ENCODE results near the gene FMO2.
"Not testable (repeated sequence)": the region's sequence is repeated elsewhere in the genome, so short reads cannot be mapped to it uniquely, and the experiment has no call there.

The FMO2 gene

DNA sequence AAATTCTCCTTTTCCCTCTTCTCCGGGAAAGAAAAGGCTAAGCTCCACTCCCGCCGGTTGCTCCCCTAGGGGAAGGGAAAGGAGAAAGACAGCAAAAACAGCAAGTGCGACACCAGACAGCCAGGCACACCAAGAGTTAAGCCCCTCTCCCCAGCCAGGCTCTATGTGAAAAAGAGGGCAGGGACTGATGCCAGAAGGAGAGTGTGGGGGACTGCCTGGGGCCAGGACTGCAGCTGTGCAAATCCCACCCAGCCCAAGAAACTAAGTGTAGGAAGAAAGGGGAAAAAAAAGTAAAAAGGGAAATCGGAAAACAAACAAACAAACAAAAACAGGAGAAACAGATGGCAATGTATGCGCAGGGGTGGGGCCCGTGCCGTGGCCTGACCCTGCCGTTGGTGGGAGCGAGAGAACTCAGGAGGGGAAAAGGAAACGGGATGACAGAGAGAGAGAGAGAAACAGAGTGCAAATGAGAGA, 35.5 kb downstream of the FMO2 start:
- no peak for ATAC-seq

DNA sequence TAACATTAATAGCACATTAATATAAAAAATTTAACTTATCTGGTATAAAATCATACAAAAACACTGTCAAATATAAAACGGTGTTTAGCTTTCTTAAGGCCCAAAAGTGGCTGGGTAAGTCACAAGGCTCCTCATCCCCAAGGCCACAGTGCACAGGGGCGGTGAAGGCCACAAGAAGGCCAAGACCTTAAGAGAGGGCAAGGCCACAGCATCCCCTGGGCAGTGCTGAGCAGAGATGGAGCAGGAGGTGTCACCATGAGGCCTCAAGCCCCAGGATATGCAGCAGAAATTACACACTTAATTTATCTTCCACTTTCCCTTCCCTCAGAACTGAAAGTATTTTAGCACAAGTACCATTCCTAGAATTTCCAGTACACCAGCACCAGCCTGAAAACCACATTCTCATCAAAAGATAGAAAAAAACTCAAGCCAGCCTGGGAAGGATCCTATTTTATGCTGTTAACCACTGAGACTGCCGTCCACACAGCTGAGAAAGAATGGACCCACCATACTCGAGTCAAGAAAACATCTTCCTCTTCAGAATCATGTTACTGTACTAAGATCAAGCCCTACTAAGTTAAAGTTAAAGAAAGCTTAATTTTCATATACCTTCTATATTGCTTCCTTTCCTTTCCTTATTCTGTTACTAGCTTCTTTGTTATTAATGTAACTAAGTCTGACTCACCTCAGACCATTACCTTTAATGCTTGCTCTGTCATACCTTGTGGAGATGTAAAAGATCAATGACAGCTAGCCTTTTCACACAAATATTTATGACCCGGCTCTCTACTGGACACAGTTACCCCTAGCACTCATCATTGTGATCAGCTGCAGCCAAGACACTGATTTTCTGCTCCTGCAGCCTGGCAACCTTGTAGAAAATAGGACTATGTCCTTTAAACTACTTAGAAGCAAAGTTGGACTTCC, 36.8 kb downstream of the FMO2 start:
- no peak for ATAC-seq

DNA sequence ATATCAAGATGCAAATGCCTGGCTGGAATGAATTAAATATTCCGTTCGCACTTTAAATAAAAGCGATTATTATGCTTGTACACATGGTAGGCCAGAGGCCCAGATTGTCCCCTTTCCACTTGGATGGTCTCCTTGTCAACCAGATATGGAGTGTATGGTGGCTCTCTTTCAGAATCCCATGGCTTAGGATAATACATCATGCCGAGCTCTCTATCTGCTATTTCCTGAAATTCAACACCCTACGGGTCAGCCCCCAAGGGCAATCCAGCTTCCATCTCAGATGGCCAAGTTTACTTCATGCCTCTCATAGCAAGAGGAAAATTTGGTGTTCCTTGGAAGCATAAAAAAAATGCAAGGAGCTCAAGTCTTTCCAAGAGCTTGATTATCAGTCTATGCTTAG, 37.8 kb downstream of the FMO2 start:
- no peak for ATAC-seq

DNA sequence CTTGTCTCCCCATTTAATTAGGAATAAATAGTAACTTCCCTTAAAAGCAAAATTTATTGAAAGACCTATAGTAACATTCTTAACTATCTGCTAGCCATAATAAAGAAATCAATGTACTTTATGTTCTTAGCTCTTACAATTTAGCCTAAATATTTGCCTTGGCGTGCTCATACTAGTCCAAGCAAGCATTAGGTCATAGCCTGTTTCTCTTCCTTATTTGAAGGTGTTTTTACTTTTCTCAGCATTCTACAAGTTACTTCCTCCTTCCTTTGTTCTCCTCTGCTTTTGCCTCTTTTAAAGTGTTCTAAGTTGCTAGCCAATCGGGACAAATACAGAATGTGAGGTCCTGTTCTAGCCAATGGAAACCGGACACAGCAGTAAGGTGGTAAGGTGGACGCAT, 39.2 kb downstream of the FMO2 start:
- ATAC-seq, result not testable (repeated sequence)

DNA sequence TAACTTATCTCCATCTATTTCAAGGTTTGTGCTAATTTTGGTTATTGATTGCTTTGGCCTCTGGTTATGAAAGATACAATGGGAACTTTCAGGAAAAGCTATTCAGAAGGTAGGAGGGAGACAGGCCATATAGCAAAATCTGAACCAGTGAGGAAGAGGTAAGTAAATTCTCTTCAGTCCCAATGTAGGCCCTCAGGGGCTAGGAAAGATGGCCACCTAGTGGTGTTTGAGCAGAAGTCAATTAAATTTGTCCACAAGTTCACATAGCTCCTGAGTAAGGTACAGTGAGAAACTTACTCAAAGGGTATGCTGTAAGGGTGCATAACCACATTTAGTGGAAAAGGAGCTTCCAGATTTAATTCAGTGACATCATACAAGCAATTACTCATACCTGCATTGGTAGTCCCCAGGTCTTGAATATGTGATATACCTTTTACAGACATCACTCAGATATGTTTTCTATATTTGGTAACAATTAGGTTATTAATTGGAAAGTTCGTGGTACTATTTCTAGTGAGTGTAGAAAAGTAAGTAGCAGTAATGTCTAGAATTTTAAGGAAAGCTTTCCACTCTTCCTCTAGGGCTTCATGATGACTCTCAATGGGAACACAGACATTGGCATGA, 41.8 kb downstream of the FMO2 start:
- ATAC-seq, result no peak

DNA sequence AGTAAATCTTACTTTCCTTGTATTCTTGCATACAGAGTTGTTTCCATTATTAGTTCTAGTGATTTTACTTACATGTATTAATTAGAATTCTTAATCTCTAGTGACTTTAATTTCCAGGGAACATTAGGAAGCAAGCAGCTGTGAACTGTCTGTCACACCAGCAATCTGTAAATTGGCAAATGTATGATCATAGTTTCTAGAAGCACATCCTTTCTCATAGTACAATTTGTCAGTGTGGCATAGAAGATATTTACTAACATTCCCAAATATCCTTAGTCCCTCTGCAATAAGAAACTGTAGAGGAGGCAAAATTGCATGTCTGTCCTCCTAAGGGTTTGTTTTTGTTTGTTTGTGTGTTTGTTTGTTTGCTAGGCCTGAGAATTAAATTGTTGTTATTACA, 46.2 kb downstream of the FMO2 start:
- no peak for ATAC-seq

DNA sequence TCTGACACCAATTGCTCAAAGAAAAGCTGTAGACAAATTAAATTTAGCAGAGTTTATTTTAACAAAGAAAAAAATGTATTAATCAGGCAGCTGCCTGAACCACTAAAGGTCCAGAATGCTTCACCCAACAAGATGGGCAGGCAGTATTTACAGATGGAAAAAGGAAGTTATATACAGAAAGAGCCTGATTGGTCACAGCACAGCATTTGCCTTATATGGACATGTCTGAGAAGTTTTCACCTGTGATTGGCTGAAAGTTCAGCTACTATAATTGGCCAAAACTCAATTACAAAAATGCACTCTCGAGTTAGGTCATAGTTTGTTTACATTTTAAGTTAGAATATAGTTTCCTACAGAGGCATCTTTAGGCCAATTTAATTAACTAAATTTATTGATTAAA, 48.1 kb downstream of the FMO2 start:
- no peak for ATAC-seq

DNA sequence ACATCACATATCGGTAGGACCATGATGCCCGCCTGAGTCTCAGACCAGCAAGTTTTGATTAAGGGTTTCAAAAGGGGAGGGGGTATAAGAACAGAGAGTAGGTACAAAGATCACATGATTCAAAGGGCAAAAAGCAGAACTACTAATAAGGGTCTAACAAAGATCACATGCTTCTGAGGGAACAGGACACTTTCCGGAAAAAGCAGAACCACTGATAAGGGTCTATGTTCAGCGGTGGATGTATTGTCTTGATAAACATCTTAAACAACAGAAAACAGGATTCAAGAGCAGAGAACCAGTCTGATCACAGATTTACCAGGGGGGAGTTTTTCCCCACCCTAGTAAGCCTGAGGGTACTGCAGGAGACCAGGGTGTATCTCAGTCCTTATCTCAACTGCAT, 51.1 kb downstream of the FMO2 start:
- ATAC-seq, result not testable (repeated sequence)

DNA sequence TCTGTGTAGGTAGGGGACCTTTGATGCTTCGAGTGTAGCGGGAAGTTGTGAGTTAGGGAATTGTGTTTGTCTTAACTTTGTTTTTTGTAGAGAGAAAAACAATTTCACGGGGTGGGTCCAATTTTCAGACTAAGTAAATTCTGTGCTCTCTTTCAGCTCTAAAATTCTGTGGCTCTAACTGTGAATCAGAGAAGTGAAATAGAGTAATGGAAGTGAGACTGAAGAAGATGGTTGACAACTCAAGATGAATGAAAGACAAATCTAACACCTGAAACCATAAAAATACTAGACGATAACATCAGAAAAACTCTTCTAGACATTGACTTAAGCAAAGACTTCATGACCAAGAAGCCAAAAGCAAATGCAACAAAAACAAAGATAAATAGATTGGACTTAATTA, 58.8 kb downstream of the FMO2 start:
- ATAC-seq, result no peak

DNA sequence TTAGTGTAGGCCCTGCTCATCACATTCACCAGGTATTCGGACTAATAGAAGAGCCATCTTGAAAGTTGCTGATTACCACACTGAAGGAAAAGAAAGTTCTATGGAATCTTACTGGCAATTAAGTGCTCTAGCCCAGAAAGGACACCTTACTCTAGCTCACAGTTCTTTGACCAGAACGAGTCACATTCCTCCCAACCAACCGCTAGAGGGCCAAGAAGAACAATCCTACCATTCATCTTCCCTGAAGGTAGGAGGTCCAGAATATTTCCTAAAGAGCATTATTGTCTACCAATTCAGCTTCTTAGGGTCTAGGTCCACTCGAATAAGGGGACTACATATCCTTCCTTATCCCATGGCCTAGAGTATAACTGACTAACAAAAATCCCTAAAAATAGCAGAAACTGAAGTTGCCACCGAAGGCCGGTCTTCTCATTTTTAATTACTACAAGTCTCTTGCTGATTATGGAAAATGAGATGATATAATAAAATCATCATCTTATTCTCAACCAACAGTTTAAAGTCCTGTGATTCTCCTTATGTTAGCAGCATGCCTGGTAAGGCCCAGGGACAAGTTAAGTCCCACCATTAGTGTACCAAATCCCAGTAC, 60.5 kb downstream of the FMO2 start:
- no peak for ATAC-seq

DNA sequence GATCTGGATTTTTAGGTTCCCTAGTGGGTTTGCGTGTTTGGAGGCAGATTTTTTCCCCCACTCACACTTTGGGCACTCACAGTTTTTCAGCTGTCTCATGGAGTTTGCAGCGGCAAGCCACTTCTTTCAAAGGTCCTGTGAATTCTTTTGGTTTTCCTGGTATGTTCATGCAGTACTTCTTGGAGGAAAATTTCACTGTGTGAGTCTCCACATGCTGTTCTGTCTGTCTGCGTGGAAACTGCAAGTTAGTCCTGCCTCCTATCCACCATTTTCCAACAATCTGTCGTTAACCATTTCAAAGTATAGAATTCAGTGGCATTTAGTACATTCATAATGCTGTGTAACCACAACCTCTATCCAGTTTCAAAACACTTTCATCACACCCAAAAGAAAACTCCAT, 62.4 kb downstream of the FMO2 start:
- no peak for ATAC-seq

DNA sequence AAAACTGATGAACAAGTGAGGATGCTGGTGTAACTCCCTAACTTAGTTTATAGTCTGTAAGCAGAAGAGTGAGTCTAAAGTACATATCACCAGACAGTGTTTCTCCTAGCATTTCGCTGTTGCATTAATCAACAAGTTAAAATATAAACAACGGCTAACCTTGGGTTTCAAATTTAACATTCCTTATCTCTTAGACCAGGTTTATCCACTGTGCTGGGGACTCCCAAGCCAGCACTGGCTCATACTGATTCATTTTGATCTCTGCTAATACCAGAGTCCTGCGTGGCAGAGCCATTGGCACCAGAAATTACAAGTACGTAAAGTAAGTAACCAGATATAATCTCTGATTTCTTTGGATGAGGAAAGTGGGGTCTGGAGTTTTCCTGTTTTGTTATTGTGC, 63.2 kb downstream of the FMO2 start, which contains the start of gene FMO1:
TSS of gene FMO1 (plus strand) at position 193 of the 400 bp plus-strand sequence. CDS start 9,594 bp downstream, outside the sequence.
- no peak for ATAC-seq

DNA sequence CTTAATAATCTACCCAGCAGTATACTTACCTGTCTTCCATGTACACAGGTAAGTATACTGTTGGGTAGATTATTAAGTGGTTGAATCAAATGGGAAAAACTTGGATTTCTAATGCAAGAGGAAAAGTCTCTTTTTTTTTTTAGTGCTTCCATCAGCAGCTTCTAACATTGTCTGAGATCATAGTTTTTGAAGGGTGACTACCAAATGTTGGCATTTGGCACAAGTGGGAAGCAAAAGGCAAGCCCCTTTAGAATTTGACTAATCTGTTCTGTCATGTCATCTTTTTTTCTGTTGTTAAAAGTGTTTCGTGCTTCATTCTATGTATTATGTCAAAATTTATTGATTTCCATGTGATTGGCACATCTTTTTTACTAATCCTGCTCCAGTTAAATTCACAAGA, 63.7 kb downstream of the FMO2 start:
- no peak for ATAC-seq

DNA sequence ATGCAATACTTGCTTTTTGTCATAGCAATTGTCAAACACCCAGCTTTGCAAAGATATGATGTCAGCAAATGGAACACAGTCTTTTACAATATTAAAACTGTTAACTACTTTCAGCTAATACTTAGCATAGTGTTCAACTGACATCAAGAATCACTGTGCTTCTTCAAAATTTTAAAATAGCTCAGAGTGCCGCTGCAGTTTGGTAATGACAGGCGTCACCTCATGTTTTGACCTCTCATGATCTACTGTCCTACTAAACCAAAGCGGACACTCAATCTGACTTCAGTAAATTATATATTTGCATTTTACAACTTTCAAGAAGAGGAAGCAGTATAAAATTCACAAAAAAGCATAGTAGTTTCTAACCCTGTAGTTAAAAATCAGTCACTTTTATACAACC, 65.2 kb downstream of the FMO2 start:
- ATAC-seq, result no peak

DNA sequence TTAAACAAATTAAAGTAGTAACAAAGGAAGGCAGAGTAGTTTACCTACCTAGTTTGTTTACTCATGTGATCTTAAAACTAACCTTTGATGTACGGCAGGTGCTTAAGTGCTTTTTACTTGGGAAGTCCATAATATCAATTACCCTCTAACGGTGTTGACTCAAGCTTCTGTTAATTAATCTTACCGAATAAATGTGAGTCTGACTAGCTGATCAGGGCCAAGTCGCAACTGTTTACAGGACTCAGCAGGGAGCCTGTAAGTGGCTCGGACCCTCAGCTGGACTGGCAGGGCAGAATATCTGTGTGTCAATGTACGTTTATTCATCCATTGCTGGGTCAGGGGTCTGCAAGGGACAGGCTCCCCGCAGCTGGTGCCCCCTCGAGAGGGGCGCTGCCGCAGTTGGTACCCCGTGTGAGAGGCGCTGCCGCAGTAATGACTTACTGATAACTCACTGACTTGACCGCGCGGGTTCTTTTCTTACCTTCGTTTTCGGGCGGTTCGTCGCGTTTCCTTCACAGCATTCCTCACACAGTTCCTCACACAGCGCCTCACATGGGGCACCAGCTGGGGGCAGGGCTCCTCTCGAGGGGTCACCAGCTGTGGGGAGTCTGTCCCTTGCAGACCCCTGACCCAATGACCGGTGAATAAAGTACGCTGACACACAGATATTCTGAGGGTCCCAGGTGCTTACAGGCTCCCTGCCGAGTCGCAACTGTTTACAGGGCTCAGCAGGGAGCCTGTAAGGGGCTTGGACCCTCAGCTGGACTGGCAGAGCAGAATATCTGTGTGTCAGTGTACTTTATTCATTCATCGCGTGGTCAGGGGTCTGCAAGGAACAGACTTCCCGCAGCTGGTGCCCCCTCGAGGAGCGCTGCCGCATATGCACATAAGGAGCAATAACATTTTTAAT, 66.2 kb downstream of the FMO2 start:
- peak; percentile 48 to 79 for ATAC-seq

DNA sequence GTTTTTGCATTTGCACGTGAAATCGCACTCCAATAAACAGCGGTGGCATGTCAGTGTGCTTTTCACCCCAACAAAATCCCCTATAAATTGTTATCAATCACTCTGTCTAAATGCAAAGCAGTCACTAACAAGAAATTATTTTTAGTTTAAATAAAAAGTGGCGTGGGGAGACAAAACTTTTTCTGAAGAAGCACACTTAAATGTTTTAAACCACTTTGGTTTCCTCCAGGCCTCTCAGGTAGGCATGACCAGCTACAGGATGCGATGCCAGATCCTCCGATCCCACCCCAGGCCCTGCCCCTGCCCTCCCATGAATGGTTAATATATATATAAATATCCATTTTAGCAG, 66.8 kb downstream of the FMO2 start:
- ATAC-seq, result no peak

DNA sequence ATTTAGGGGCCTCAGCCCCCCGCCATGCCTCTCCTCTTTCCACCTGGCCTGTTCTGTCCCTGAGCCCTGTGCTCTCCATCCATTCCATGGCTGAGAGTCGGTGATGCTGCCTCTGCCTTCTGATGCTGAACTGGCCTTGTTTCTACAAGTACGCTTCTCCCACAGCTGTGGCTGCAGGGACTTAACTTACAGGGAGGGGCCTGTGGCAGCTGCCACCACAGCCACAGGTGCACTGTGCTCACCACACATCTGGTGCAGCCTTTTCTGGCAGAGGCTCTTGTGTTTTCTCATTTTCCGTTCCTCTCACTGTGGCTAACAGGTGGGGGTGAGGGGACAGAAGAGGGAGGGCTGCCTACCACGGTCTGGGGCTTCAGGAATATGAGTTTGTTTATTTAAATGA, 67.4 kb downstream of the FMO2 start:
- ATAC-seq, result peak in 1 of 2 donors; percentile 21

DNA sequence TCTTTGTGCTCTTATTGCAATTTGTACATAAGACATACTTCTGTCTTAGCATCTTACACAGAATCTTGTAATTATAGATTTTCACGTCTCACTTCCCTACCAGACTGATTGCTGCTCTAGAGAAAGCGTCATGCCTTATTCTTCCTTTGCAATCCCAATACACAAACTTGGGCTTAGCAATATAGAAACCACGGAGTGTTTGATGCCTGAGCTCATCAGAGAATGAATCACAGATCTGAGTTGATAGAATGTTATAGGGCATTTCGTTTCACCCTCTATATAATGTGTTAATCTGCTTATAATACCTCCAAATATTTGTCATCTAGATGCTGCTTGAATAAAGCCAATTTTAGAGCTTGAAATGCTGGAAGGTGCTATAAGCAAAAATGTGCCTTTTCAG, 69.8 kb downstream of the FMO2 start:
- ATAC-seq, result no peak

DNA sequence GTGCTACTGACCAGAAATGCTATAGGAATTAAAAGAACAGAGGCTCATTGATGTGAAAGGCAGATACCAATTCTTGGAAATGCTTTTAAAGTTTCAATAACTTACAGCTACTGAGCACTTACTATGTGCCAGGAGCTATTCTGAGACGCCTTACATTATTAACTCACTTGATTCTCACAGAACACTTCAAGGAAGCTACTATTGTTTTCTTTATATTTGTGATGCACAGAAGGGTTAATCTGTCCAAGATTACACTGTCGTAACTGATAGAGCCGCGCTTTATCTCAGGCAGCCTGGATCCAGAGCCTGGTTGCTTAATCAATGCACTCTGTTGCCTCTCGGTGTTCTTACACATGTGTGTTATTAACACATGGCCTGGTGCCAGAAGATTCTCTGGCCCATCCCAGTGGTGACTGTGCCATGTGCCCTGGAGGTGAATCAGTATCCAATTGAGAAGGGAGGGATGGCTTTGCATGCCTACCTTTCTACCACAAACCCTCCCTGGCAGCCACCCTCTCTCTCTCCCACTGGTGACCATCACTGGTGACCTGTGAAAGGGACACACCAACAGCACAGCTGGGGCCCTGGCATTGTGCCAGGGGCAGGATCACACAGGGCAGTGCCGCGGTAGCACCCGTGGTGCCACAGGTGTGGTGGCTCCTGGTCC, 72.0 kb downstream of the FMO2 start:
- ATAC-seq, result no peak

DNA sequence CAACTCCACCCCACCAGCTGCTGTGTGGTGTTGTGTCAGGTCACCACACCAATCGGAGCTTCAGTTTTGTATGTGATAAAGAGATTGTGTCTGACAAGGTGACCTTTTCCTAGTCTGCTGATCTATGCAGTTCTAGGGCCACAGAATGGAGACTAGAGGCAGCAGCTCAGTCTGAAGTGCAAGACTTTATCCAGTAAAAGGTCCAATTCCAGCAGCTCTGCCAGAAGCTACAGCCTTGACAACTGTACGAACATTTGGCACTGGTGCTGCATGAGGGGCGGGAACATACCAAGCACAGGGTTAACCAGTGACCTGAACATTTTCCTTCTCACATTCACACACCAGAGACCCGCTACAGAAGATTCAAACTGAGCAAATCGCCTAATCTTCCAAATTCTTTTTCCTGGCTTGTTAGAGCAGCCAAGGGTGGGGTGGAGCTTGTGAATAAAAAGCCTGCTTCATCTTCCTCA, 72.5 kb downstream of the FMO2 start:
- no peak for ATAC-seq

DNA sequence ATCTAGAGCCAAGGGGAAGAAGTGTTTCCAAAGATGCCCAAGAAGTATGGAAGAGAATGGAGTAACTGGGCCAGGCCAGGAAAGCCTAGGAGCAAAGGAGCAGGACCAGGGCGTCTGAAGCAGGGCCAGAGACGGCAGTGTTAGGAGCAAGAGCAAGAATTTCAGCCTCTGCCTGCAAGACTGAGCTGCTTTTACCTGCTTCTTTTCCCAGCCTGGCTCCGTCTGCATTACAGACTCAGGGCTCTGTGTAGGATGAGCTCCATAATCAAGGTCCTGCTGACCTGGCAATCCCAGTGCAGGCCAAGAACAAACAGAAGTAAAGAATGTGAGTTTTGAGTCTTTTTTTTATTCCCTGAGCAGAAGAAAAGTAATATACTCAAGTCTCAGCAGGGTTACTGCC, 73.3 kb downstream of the FMO2 start:
- ATAC-seq, result no peak

DNA sequence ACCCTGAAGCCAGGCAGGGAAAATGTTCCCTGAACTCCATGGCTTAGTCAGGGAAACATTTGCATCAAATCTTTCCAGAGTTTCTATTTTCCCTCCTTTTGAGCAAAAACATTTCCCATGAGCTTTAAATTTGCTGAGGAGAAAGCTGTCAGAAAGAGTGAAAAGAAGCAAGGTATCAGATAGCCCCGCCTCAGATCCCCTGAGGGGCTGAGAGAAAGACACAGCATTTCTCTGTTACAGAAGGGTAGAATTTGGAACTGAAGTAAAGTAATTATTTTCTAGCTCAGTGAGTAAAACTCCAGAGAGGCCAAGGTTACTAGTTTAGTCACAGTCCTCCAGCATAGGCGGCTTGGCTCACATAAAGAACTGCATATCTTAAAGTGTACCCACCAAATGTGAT, 73.8 kb downstream of the FMO2 start:
- ATAC-seq, result no peak

Measured in activated CD4-positive, CD25-positive, alpha-beta regulatory T cell treated with anti-CD3 and anti-CD28 coated beads, Interleukin-2, amount 50 U/mL, for 24 hours (primary cell).